Ovary (tissue), 3 donors: ENCODE data around the gene RGS7.

Source experiments
- POLR2A ChIP-seq: fragments of 450-650 bp; IDR thresholded peaks from one replicate; pipeline ENCODE4 v1.6.1; 2017; ENCODE audit warnings: antibody characterized with exemption, mild to moderate bottlenecking, moderate library complexity
- TF ChIP-seq, protein P1 (sequence below), 3 donors: fragments of 450-650 bp in 2 of 3; fragments of 200-600 bp in 1 of 3; IDR thresholded peaks; one replicate each; pipeline versions ENCODE4 v1.5.1 to v1.8.0; 2016 to 2022; ENCODE audit warnings: antibody characterized with exemption in 3 of 3, mild to moderate bottlenecking in 1 of 3
- donor health status: DM: no; HTN: no; CAD: no.

DNA sequence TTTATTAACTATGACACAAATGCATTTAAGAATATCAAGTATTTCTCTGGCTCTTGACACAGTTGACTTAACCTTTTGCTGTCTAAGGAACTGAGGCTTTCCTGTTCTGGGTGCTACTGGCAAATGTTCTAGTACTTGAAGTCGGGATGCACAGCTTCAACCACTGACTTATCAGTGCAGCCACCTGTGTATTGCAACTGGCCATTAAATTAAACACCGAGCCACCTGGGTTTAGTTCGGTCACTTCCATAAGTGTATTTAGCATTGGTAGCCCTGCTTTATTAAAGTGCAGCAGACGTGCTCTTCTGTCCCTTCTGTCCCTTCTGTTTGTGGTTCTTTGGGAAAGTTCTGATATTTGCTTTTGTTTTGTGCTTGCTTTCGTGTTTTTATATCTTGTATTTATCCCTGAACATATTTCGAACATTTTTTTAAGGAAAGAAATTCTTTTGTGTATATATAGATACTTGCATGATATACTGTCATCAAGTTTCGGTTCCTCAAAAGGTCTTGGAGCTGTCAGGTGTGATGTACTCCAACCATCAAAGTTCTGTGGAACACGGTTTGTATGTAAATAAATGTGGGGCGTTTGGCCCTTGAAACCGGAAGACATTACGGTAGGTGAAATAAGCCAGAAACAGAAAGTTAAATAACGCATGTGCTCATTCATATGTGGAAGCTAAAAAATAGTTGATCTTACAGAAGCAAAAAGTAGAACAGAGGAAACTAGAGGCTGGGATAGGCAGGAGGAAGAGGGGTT is 447.1 kb downstream of the RGS7 start:
- no peak for TF ChIP-seq POLR2A
- TF ChIP-seq, protein P1, sequence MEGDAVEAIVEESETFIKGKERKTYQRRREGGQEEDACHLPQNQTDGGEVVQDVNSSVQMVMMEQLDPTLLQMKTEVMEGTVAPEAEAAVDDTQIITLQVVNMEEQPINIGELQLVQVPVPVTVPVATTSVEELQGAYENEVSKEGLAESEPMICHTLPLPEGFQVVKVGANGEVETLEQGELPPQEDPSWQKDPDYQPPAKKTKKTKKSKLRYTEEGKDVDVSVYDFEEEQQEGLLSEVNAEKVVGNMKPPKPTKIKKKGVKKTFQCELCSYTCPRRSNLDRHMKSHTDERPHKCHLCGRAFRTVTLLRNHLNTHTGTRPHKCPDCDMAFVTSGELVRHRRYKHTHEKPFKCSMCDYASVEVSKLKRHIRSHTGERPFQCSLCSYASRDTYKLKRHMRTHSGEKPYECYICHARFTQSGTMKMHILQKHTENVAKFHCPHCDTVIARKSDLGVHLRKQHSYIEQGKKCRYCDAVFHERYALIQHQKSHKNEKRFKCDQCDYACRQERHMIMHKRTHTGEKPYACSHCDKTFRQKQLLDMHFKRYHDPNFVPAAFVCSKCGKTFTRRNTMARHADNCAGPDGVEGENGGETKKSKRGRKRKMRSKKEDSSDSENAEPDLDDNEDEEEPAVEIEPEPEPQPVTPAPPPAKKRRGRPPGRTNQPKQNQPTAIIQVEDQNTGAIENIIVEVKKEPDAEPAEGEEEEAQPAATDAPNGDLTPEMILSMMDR (IDR thresholded peaks at IDR 0.05), result no peak
